Urinary bladder (tissue), 2 donors: ENCODE results near the gene PLD4. TPM values are rescaled to one million over a fixed set of nuclear protein-coding genes. Genes with fewer than 3 reads are reported as not detected.

Experiments
- polyA plus RNA-seq: library from polyadenylated mRNA; stranded (reverse); fragments of 200-250 nt; gene quantifications from one replicate; pipeline ENCODE4 v1.2.3, GENCODE V29; 2013
- total RNA-seq: library from RNA; depleted of rRNA; stranded (reverse); fragments of >200 nt; gene quantifications from one replicate; pipeline ENCODE4 v1.2.3, GENCODE V29; 2014
- donor health status: healthy.

Gene PLD4
- total and polyA plus RNA-seq, 2 donors: 0.42 to 6.8 TPM

Other genes starting within 250 kb of the PLD4 start
- gene INF2, start 235.3 kb upstream of the PLD4 start, total RNA-seq: 20.6 TPM
- gene INF2, start 235.3 kb upstream of the PLD4 start, polyA plus RNA-seq: 54.2 TPM
- gene ADSS1, start 200.7 kb upstream of the PLD4 start, total RNA-seq: 5.4 TPM
- gene ADSS1, start 200.7 kb upstream of the PLD4 start, polyA plus RNA-seq: 8.4 TPM
- 39.9 TPM for gene SIVA1, start 171.7 kb upstream of the PLD4 start, total RNA-seq
- 280 TPM for gene SIVA1, start 171.7 kb upstream of the PLD4 start, polyA plus RNA-seq
- 70.3 TPM for gene AKT1, start 129.1 kb upstream of the PLD4 start, total RNA-seq
- gene AKT1, start 129.1 kb upstream of the PLD4 start, polyA plus RNA-seq: 162 TPM
- 3.5 TPM for gene ZBTB42, start 123.8 kb upstream of the PLD4 start, total RNA-seq
- gene ZBTB42, start 123.8 kb upstream of the PLD4 start, polyA plus RNA-seq: 6.3 TPM
- 4.9 TPM for gene CEP170B, start 59.6 kb upstream of the PLD4 start, total RNA-seq
- gene CEP170B, start 59.6 kb upstream of the PLD4 start, polyA plus RNA-seq: 19.2 TPM
- 14.5 TPM for gene AHNAK2, start 53.5 kb downstream of the PLD4 start, total RNA-seq
- gene AHNAK2, start 53.5 kb downstream of the PLD4 start, polyA plus RNA-seq: 43.2 TPM
- 4.7 TPM for gene CLBA1, start 60.9 kb downstream of the PLD4 start, total RNA-seq
- 10.1 TPM for gene CLBA1, start 60.9 kb downstream of the PLD4 start, polyA plus RNA-seq
- 20.4 TPM for gene CDCA4, start 96.2 kb downstream of the PLD4 start, total RNA-seq
- 9.4 TPM for gene CDCA4, start 96.2 kb downstream of the PLD4 start, polyA plus RNA-seq
- gene GPR132, start 140.6 kb downstream of the PLD4 start, total RNA-seq: 1.7 TPM
- gene GPR132, start 140.6 kb downstream of the PLD4 start, polyA plus RNA-seq: 1.3 TPM
- gene JAG2, start 243.9 kb downstream of the PLD4 start, total RNA-seq: 11.2 TPM
- gene JAG2, start 243.9 kb downstream of the PLD4 start, polyA plus RNA-seq: 22.4 TPM